ENCODE results near the gene METAP2.
A peak's percentile ranks its signal among the peaks of the same experiment; 100 is the strongest.

METAP2 gene

GRCh38 chr12:95551913-95552516 lies 78.1 kb downstream of the METAP2 start:
- no peak for DNase-seq

- peak; percentile 11 for DNase-seq
These were observed 79.4 kb downstream of the METAP2 start for GRCh38 chr12:95553197-95553943.

GRCh38 chr12:95554532-95555071 lies 80.7 kb downstream of the METAP2 start:
- DNase-seq = no peak

GRCh38 chr12:95557625-95558024 lies 83.7 kb downstream of the METAP2 start:
- DNase-seq = no peak
